GM19324 (cell line): ENCODE results near the gene FAF1.

Source experiments
- ATAC-seq: cut with Tn5 transposase; IDR thresholded peaks from one replicate; pipeline ENCODE4 v1.9.1; 2021; ENCODE audit warnings: mild to moderate bottlenecking, moderate library complexity; ENCODE audit not compliant: unreplicated experiment, low FRiP score

The FAF1 gene

DNA sequence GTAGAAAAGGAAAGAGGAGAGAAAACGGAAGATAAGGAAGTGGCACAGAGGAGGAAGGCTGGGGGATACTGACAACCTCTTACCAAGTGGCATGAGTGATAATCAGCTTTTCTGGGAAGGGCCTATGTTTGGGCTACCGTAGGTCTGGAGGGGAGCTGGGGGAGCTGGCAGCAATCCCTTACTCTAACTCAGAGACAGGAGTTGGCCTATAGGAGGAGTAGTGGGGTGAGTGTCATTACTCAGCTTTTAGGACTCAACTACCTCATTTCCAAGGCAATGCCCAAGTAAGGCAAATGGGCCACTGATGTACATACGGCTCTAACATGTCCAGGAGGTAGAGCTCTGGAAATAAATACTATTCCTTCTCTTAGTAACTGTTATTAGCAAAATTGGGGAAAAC, 488.1 kb downstream of the FAF1 start:
- ATAC-seq = no peak

- no peak for ATAC-seq
Measured at GRCh38 chr1:50462964-50463363, 497.1 kb downstream of the FAF1 start.

- ATAC-seq = no peak
Measured at GRCh38 chr1:50458507-50458906, 501.6 kb downstream of the FAF1 start.

DNA sequence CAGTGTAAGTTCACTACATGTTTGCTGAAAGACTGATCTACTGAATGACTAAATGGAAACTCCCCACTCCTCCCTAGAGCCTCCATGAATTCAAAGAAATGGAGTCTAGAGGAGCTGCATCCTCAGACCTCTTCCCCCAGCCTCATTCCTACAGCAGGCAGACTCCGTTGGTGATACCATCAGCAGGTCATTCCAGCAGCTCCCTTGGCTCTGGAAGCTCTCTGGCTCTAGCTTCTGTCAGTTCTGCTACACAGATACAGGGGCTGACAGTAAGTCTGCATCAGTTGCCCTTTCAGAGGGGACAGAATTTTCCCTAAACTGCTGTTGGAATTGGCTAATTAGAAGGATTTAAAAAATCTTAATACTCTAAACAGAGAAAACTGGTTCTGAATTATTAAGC, 505.2 kb downstream of the FAF1 start:
- ATAC-seq = no peak

DNA sequence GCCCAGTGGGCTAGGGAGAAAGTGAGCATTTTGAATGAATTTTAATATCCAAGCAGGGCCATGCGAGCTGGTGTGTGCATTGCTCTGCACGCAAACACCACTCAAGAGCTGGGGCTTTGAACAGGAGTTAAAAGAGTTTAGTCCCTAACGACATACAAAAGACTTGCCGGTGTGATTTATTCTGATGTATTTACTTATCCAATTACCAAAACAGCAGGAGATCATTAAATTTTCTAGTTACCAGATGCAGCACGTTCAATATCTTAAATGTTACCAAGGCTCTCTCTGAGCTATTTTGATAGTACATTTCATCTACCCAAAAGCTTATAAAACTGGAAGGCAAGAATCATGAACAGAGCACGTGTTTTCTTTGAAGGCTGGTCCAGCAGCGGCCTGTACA, 506.8 kb downstream of the FAF1 start:
- no peak for ATAC-seq

DNA sequence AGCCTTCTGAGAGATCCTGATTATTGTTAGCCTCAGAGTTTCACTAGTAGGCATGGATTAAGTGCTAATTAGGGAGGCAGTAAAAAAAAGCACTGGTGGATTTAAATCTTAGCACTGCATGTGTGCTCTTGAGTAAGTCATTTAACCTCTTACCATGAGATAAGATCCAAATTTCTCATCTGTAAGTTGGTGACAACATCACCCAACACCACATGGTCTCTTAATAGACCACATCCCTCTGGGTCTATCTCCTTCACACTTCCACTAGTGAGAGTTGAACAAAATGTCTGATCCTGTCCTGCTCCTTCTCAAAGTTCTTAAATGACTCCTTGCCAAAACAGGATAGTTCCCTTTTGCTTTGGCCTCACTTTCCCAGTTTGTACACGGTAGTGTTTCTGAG, 507.4 kb downstream of the FAF1 start:
- no peak for ATAC-seq

DNA sequence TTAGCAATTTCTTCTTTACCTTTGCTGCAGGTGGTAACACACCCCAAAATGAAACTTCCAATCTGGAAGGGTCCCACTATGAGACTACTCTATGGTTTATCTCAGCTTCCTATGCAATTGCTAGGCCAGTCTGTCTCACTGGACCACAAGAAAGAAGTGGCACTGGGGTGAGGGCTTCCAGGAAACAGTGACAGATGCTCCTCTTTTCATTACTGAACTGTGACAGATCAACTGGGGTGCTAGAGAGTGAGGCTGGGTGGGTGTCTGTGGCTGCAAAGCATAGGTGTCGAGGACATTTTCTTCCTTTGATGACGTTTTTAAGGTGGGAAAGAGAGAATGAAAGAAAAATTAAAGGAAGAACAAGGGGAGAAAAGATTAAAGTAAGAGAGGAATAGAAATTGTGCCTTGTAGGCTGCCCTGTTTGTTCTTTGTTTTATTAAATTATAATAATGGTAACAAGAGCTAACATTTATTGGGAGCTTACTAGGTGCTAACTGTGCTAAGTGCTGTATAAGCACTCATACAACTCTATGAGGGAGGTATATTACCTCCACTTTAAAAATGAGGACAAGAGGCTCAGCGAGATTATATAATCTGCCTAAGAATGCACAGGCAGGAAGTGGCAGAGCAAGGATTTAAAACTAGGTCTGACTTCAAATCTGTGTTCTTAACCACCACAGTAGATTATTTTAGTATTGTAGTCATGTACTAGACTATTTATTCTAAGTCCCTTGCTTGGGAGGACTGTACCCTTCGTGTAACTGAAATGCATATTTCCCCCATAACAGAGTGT, 509.0 kb downstream of the FAF1 start:
- ATAC-seq = no peak

DNA sequence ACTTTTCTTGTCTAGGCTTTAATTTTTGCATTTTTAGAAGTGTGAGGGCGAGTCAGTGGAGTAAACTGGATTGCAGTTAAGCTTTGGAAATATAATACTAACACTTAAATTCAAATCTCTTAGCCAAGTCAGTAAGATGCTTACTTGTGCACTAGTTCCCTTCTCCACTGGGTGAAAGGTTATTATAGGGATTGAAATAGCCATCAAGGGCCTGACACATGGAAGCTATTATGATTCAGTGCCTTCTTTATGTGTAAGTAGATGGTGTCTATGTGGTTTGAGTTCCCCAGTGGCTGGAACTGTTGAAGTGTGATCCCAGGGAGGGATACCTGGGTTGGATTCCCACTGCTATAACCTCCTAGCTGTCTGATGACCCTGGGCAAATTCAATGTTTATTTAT, 512.1 kb downstream of the FAF1 start:
- ATAC-seq = no peak

DNA sequence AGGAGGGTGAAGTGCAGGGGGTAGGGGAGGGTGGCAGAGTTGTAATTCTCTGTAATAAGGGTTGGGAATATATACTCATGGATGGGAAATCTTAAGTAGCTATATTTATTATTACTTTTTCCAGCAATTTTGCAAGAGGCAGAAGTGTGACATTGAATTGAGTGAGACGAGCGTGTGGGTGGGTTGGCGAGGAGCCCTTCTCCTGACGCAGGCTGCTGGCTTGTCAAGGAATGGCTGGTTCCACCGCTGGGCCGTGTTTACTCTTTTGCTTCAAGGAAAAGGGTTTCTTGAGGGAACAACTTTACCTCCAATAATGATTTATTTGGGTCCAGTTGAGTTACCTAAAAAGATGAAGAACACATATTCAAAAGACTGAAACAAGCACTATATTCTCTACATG, 518.9 kb downstream of the FAF1 start:
- no peak for ATAC-seq

- no peak for ATAC-seq
Measured at GRCh38 chr1:50438945-50439344, 521.1 kb downstream of the FAF1 start.

GRCh38 chr1:50436489-50436888, 523.6 kb downstream of the FAF1 start:
- ATAC-seq = no peak

DNA sequence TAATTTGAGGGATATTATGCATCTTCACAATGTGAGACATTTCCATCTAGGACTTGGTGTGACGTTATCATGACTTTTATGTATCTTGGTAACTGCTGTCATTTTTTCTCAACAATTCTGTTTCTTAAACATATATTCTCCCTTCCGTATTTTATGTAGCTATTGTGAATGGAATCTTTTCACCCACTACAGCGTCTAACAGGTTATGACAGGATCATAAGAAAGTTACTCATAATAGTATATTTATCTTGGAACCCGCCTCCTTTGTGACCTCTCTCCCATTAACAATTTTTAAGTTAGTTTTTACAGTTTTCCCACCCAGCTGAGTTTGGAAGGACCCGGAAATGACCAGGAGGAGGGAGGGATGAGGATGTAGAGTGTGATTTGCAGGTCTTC, 530.1 kb downstream of the FAF1 start:
- ATAC-seq = no peak

DNA sequence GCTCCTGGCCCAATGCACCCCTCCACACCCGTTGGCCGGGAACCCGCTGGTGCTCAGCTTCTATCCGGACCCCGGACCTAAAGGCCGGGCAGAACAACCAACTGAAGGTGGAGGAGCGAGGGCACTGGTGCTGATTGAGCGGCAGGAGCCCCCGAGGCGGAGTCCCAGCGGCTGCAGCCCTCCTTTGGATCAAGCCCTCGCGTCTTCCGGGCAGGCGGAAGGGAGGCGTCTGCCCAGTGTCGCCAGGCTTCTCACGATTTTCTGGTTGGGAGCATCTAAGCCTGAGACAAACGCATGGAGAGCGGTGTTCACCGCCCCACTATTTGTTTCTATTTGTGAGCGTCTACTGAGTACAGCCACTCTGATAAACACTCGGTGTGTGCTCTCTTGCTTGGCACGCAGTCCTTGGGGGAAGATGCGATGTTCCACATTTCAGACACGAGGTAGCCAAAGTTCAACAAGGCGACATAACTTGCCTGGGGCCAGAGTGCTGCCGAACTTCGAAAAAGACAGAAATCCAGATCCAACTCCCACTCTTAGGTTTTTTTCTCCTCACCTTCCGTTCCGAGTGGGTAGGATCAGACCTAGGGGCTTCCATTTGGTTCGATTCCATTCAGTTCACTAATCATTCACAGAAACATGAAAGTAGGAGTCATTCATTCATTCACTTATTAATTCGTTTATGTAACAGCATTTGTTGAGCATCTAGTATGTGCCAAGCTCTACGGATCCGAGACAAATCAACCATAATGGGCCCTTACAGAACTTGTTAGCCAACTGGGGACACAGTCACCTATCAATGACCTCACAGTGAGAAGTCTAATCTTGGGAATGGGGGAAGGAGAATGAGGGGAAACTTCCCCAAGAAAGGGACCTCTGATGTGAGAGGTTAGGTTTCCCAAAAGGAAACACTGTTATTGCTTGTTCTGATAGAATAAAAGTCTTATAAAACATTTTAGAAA, 532.0 kb downstream of the FAF1 start:
- ATAC-seq = no peak

- ATAC-seq = no peak
Measured at GRCh38 chr1:50427086-50427817, 532.8 kb downstream of the FAF1 start.

GRCh38 chr1:50426702-50427085, 533.4 kb downstream of the FAF1 start:
- no peak for ATAC-seq

GRCh38 chr1:50426108-50426700, 533.9 kb downstream of the FAF1 start:
- no peak for ATAC-seq

GRCh38 chr1:50425376-50426107, 534.5 kb downstream of the FAF1 start:
- ATAC-seq = no peak

DNA sequence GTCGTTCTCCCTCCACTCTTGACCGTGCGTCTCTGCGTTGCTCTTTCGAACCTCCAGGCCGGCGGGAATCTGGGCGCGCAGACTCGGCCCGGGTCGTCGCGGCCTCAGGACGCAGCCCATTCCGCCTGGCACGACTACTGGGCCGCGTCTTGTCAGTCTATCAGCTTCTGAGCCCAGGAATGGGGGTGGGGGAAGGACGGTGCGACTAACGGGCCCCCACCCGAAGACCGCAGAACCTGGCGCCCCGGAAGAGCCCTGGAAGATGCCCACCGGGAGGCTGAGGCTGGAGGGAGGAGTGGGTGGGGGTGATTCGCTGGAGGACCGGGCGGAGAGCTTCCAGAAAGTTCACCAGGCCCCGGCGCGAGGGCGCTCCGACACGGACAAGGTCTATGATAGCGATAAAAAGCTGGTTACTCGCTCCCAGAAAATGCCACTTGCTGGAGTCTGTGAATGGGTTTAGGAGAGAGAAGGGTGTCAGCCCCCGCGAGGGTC, 535.1 kb downstream of the FAF1 start:
- no peak for ATAC-seq

DNA sequence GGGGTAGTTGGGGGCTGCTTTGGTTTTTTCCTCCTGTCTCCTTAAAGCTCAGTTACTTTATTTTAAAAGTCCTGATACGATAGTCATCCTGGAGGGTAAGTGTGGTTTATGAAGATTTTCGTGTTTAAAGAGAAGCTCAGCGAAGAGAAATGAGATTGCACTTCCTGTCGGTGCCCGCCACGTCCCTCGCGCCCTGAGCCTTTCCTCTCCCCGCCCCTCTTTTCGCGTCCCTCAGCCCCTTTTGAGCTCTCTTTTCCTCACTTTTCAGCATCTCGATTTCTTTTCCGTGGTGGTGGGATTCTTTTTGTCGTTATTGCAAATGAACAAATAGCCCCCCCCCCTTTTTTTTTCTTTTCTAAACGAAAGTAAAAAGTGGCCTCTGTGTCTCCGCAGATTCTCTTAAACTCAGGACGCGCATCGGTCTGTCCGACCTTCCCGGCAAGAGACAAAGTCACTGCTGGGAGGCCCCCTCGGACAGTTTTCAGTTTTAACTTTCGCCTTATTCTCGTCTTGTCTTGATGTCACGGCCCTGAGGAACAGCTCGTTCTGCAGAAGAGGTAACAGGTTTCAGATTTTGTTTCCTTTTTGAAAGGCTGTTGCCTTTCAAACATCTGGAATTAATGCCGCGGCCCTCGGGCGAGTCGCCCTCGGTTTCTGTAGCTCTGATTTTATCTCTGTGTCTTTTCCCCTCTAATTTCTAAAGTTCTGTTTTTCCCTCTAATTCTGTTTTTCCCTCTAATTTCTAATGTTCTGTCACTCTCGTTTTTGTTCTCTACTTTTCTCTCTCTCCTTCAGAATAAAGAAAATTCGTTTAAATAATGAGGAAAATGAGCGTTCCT, 535.8 kb downstream of the FAF1 start:
- ATAC-seq = no peak
